ENCODE measurements around the gene HMOX1.

- no peak for TF ChIP-seq CTCF (IDR thresholded peaks at IDR 0.05)
- TF ChIP-seq POLR2A (IDR thresholded peaks at IDR 0.05), result no peak
Observed at GRCh38 chr22:35378621-35379020, 2.3 kb upstream of the HMOX1 start.

Data from adrenal gland (tissue), 5 donors.